ENCODE data around the gene KIAA0930. TPM values are rescaled to one million over a fixed set of nuclear protein-coding genes. Genes with fewer than 3 reads are reported as not detected.

KIAA0930 gene
- total RNA-seq, 4 donors from 2014 or later, result 18.0 to 51.2 (median 25.1) TPM

- Histone ChIP-seq H3K27ac (peak overlapping the region in 3 of 4 donors; percentile 14 to 59 (median 57)), H3K4me3 (no peak overlapping the region), H3K9me3 (no peaks in the 10 kb centered on the region), H3K4me1 (peaks cover 0 to 15% (median 10%) of the 10 kb centered on the region in 4 donors), H3K27me3 (no peaks in the 10 kb centered on the region), H3K36me3 (no peaks in the 10 kb centered on the region)
- in situ Hi-C loops (cut with MboI; ENCODE audit: low pct_ligation_motif_present in 1 of 4, low pct_unique_long_range_greater_than_20kb in 1 of 4, low sequenced_read_pairs in 3 of 4) (no loop called here), intact Hi-C loops (cut with DNase I; ENCODE audit: low total_unique reads) (no loop called here)
- TF ChIP-seq POLR2AphosphoS5 (IDR thresholded peaks at IDR 0.05), result peak in 1 of 3 donors; percentile 37
- TF ChIP-seq, protein P1, sequence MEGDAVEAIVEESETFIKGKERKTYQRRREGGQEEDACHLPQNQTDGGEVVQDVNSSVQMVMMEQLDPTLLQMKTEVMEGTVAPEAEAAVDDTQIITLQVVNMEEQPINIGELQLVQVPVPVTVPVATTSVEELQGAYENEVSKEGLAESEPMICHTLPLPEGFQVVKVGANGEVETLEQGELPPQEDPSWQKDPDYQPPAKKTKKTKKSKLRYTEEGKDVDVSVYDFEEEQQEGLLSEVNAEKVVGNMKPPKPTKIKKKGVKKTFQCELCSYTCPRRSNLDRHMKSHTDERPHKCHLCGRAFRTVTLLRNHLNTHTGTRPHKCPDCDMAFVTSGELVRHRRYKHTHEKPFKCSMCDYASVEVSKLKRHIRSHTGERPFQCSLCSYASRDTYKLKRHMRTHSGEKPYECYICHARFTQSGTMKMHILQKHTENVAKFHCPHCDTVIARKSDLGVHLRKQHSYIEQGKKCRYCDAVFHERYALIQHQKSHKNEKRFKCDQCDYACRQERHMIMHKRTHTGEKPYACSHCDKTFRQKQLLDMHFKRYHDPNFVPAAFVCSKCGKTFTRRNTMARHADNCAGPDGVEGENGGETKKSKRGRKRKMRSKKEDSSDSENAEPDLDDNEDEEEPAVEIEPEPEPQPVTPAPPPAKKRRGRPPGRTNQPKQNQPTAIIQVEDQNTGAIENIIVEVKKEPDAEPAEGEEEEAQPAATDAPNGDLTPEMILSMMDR (IDR thresholded peaks at IDR 0.05), result no peak
- TF ChIP-seq POLR2A (IDR thresholded peaks at IDR 0.05), result no peak
- DNase-seq, result no peak
- 34 to 43% methylated on average over 6 to 9 of the region's 9 CpGs for WGBS, 2 donors (ENCODE audit: low coverage in 1 of 2)
Observed at GRCh38 chr22:45201678-45202332, 38.9 kb downstream of the KIAA0930 start.

GRCh38 chr22:45200860-45201511 is 39.7 kb downstream of the KIAA0930 start:
- peak overlapping the region; percentile 1 to 59 (median 47) for H3K27ac ChIP-seq
- intact Hi-C loops (cut with DNase I; ENCODE audit: low total_unique reads), result no loop called here

GRCh38 chr22:45200230-45200629 is 40.5 kb downstream of the KIAA0930 start:
- no peaks in the 10 kb centered on the region for H3K9me3 ChIP-seq
- DNase-seq, result no peak
- no peak overlapping the region for H3K4me3 ChIP-seq
- intact Hi-C loops (cut with DNase I; ENCODE audit: low total_unique reads), result no loop called here
- in situ Hi-C loops (cut with MboI; ENCODE audit: low pct_ligation_motif_present in 1 of 4, low pct_unique_long_range_greater_than_20kb in 1 of 4, low sequenced_read_pairs in 3 of 4), result no loop called here
- no peaks in the 10 kb centered on the region for H3K27me3 ChIP-seq
- TF ChIP-seq, protein P1 (IDR thresholded peaks at IDR 0.05), result no peak
- no peak for TF ChIP-seq POLR2A (IDR thresholded peaks at IDR 0.05)
- no peak for TF ChIP-seq POLR2AphosphoS5 (IDR thresholded peaks at IDR 0.05)
- no peak for TF ChIP-seq EP300 (IDR thresholded peaks at IDR 0.05; ENCODE audit: low read depth)
- H3K4me1 ChIP-seq, result peaks cover 0 to 15% (median 10%) of the 10 kb centered on the region in 4 donors
- WGBS, 2 donors (ENCODE audit: low coverage in 1 of 2), result 83% methylated on average over 9 of the region's 9 CpGs; no CpG with 5 or more reads in 1 of the 2 donors
- H3K36me3 ChIP-seq, result no peaks in the 10 kb centered on the region
- H3K27ac ChIP-seq, result no peak overlapping the region

More at GRCh38 chr22:45200860-45201511, 39.7 kb downstream of the KIAA0930 start:
- Histone ChIP-seq H3K27me3 (no peaks in the 10 kb centered on the region), H3K4me1 (peaks cover 0 to 15% (median 10%) of the 10 kb centered on the region in 4 donors), H3K36me3 (no peaks in the 10 kb centered on the region), H3K9me3 (no peaks in the 10 kb centered on the region), H3K4me3 (no peak overlapping the region)
- 81% methylated on average over 18 of the region's 18 CpGs; no CpG with 5 or more reads in 1 of the 2 donors for WGBS, 2 donors (ENCODE audit: low coverage in 1 of 2)
- DNase-seq, result no peak
- TF ChIP-seq POLR2AphosphoS5 (IDR thresholded peaks at IDR 0.05) (no peak), EP300 (IDR thresholded peaks at IDR 0.05; ENCODE audit: low read depth) (no peak), POLR2A (IDR thresholded peaks at IDR 0.05) (no peak)
- TF ChIP-seq, protein P1 (IDR thresholded peaks at IDR 0.05), result no peak
- in situ Hi-C loops (cut with MboI; ENCODE audit: low pct_ligation_motif_present in 1 of 4, low pct_unique_long_range_greater_than_20kb in 1 of 4, low sequenced_read_pairs in 3 of 4), result no loop called here

GRCh38 chr22:45199723-45200122 is 41.0 kb downstream of the KIAA0930 start:
- TF ChIP-seq POLR2AphosphoS5 (IDR thresholded peaks at IDR 0.05) (no peak), EP300 (IDR thresholded peaks at IDR 0.05; ENCODE audit: low read depth) (no peak), POLR2A (IDR thresholded peaks at IDR 0.05) (no peak)
- TF ChIP-seq, protein P1 (IDR thresholded peaks at IDR 0.05), result no peak
- Histone ChIP-seq H3K36me3 (no peaks in the 10 kb centered on the region), H3K4me3 (no peak overlapping the region), H3K27ac (no peak overlapping the region), H3K27me3 (no peaks in the 10 kb centered on the region), H3K4me1 (peaks cover 0 to 15% (median 10%) of the 10 kb centered on the region in 4 donors), H3K9me3 (no peaks in the 10 kb centered on the region)
- WGBS, 2 donors (ENCODE audit: low coverage in 1 of 2), result 94 to 96% methylated on average over 9 to 16 of the region's 16 CpGs
- intact Hi-C loops (cut with DNase I; ENCODE audit: low total_unique reads) (no loop called here), in situ Hi-C loops (cut with MboI; ENCODE audit: low pct_ligation_motif_present in 1 of 4, low pct_unique_long_range_greater_than_20kb in 1 of 4, low sequenced_read_pairs in 3 of 4) (no loop called here)
- DNase-seq, result no peak
